ENCODE results near the gene ATPAF1.
"Not testable (repeated sequence)": the region's sequence is repeated elsewhere in the genome, so short reads cannot be mapped to it uniquely, and the experiment has no call there.

ATPAF1 gene

GRCh38 chr1:46672696-46673095 lies 4.5 kb upstream of the ATPAF1 start:
- H3K27ac ChIP-seq = no peak overlapping the region
- no peak for TF ChIP-seq CTCF (IDR thresholded peaks at IDR 0.05; ENCODE audit: low read depth, low read length)
- no peak overlapping the region for H3K4me3 ChIP-seq (ENCODE audit: low read depth, low read length)
- no peak for DNase-seq
- no peaks in the 10 kb centered on the region for H3K27me3 ChIP-seq (ENCODE audit: insufficient read depth, low read depth, severe bottlenecking)
- peaks cover 2% of the 10 kb centered on the region for H3K36me3 ChIP-seq
- H3K9me3 ChIP-seq (ENCODE audit: severe bottlenecking) = no peaks in the 10 kb centered on the region

GRCh38 chr1:46671554-46671953 lies 3.4 kb upstream of the ATPAF1 start, which contains the start of gene TEX38:
Gene TEX38 (plus strand): TSS chr1:46671854. CDS start chr1:46671935, 81 bp downstream.
- TF ChIP-seq CTCF (IDR thresholded peaks at IDR 0.05; ENCODE audit: low read depth, low read length) = no peak
- Histone ChIP-seq H3K9me3 (ENCODE audit: severe bottlenecking) (no peaks in the 10 kb centered on the region), H3K4me3 (ENCODE audit: low read depth, low read length) (no peak within 1 kb of the TSS), H3K27ac (no peak within 1 kb of the TSS), H3K27me3 (ENCODE audit: insufficient read depth, low read depth, severe bottlenecking) (no peaks in the 10 kb centered on the region), H3K36me3 (no peaks in the 10 kb centered on the region; the same call in 1 of the 2 replicates)
- DNase-seq = no peak

- Histone ChIP-seq H3K27ac (no peak overlapping the region), H3K9me3 (ENCODE audit: severe bottlenecking) (no peaks in the 10 kb centered on the region), H3K27me3 (ENCODE audit: insufficient read depth, low read depth, severe bottlenecking) (no peaks in the 10 kb centered on the region), H3K4me3 (ENCODE audit: low read depth, low read length) (no peak overlapping the region), H3K36me3 (peaks cover under 1% of the 10 kb centered on the region; the same call in 1 of the 2 replicates)
- DNase-seq = no peak
- no peak for TF ChIP-seq CTCF (IDR thresholded peaks at IDR 0.05; ENCODE audit: low read depth, low read length)
These were observed 2.0 kb upstream of the ATPAF1 start for GRCh38 chr1:46670134-46670533.

DNA sequence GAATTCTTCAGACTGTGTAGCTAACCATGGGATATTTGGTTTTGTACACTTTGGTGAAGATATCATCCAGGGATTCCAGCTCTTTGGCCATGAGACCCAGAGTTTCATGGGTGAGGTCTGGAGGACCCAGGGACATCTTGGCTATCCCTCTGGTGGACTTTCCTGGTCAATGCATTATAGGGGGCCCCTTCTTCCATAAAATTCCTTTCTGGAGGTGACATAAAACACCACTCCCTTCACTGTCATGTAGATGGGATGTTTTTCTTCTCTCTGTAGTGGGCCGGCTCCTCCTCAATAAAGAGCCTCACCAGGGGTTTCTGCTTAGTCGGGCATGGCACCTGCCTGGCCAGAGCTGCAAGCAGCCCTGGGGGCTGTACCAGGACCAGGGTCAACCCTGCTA lies 2.2 kb downstream of the ATPAF1 start:
- no peak for TF ChIP-seq CTCF (IDR thresholded peaks at IDR 0.05; ENCODE audit: low read depth, low read length)
- no peak for DNase-seq
- H3K36me3 ChIP-seq = peaks cover 18% of the 10 kb centered on the region
- H3K27me3 ChIP-seq (ENCODE audit: insufficient read depth, low read depth, severe bottlenecking) = no peaks in the 10 kb centered on the region
- no peak overlapping the region for H3K4me3 ChIP-seq (ENCODE audit: low read depth, low read length)
- H3K27ac ChIP-seq = no peak overlapping the region
- no peaks in the 10 kb centered on the region for H3K9me3 ChIP-seq (ENCODE audit: severe bottlenecking)

DNA sequence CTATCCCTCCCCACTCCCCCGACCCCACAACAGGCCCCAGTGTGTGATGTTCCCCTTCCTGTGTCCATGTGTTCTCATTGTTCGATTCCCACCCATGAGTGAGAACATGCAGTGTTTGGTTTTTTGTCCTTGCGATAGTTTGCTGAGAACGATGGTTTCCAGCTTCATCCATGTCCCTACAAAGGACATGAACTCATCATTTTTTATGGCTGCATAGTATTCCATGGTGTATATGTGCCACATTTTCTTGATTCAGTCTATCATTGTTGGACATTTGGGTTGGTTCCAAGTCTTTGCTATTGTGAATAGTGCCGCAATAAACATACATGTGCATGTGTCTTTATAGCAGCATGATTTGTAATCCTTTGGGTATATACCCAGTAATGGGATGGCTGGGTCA lies 5.2 kb downstream of the ATPAF1 start:
- not testable (repeated sequence) for H3K9me3 ChIP-seq (ENCODE audit: severe bottlenecking); H3K4me3 ChIP-seq (ENCODE audit: low read depth, low read length); DNase-seq; H3K27me3 ChIP-seq (ENCODE audit: insufficient read depth, low read depth, severe bottlenecking); H3K27ac ChIP-seq
- peaks cover 22% of the 10 kb centered on the region for H3K36me3 ChIP-seq

DNA sequence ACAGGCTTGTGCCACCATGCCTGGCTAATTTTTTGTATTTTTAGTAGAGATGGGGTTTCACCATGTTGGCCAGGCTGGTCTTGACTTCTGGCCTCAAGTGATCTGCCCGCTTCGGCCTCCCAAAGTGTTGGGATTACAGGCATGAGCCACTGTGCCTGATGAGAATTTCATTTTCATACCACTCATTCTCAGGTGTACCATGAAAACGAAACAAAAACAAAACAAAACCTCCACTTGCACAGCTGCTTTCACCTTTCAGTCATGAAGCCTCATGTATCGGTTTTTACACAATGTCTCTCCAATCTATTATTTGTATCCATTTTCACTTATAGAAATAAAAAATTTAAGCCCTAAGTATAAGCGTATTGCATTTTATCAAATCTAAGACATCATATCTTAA lies 8.0 kb downstream of the ATPAF1 start:
- not testable (repeated sequence) for H3K4me3 ChIP-seq (ENCODE audit: low read depth, low read length); H3K27ac ChIP-seq; DNase-seq; H3K9me3 ChIP-seq (ENCODE audit: severe bottlenecking); H3K27me3 ChIP-seq (ENCODE audit: insufficient read depth, low read depth, severe bottlenecking)
- H3K36me3 ChIP-seq = peaks cover 30% of the 10 kb centered on the region

GRCh38 chr1:46659307-46659870 lies 8.8 kb downstream of the ATPAF1 start:
- Histone ChIP-seq H3K9me3 (ENCODE audit: severe bottlenecking) (no peaks in the 10 kb centered on the region), H3K27ac (no peak overlapping the region), H3K4me3 (ENCODE audit: low read depth, low read length) (no peak overlapping the region), H3K36me3 (peaks cover 23% of the 10 kb centered on the region), H3K27me3 (ENCODE audit: insufficient read depth, low read depth, severe bottlenecking) (no peaks in the 10 kb centered on the region)
- TF ChIP-seq CTCF (IDR thresholded peaks at IDR 0.05; ENCODE audit: low read depth, low read length) = no peak
- DNase-seq = no peak
